HG02763 (cell line): ENCODE results near the gene RUFY4.
"Not testable (repeated sequence)": the region's sequence is repeated elsewhere in the genome, so short reads cannot be mapped to it uniquely, and the experiment has no call there.

Experiments used
- ATAC-seq: cut with Tn5 transposase; IDR thresholded peaks from one replicate; pipeline ENCODE4 v1.9.1; 2021; ENCODE audit warnings: mild to moderate bottlenecking, moderate library complexity; ENCODE audit not compliant: unreplicated experiment

RUFY4 gene

GRCh38 chr2:218081695-218082094, 12.6 kb downstream of the RUFY4 start:
- ATAC-seq, result no peak

GRCh38 chr2:218082586-218083351, 13.7 kb downstream of the RUFY4 start:
- ATAC-seq, result no peak

GRCh38 chr2:218083352-218083676, 14.3 kb downstream of the RUFY4 start:
- ATAC-seq, result no peak

GRCh38 chr2:218086478-218086877, 17.4 kb downstream of the RUFY4 start:
- no peak for ATAC-seq

- ATAC-seq, result no peak
Observed at GRCh38 chr2:218089259-218089658, 20.2 kb downstream of the RUFY4 start.

GRCh38 chr2:218091746-218092145, 22.7 kb downstream of the RUFY4 start:
- no peak for ATAC-seq

- ATAC-seq, result no peak
Observed at GRCh38 chr2:218093879-218094278, 24.8 kb downstream of the RUFY4 start.

- no peak for ATAC-seq
Observed at GRCh38 chr2:218095853-218096252, 26.8 kb downstream of the RUFY4 start.

GRCh38 chr2:218097975-218098374, 28.9 kb downstream of the RUFY4 start:
- ATAC-seq, result no peak

GRCh38 chr2:218108834-218109233, 39.8 kb downstream of the RUFY4 start:
- not testable (repeated sequence) for ATAC-seq

GRCh38 chr2:218121789-218122188, 52.7 kb downstream of the RUFY4 start:
- ATAC-seq, result not testable (repeated sequence)

- not testable (repeated sequence) for ATAC-seq
Observed at GRCh38 chr2:218122286-218122685, 53.2 kb downstream of the RUFY4 start.

- no peak for ATAC-seq
Observed at GRCh38 chr2:218123986-218124385, 54.9 kb downstream of the RUFY4 start.

GRCh38 chr2:218125095-218125494, 56.0 kb downstream of the RUFY4 start:
- ATAC-seq, result no peak

GRCh38 chr2:218125626-218126080, 56.6 kb downstream of the RUFY4 start, which contains the start of gene CXCR2:
TSS of gene CXCR2 (plus strand) at chr2:218126028. CDS start at chr2:218134802, 8,774 bp downstream.
- no peak for ATAC-seq

GRCh38 chr2:218127929-218128455, 58.9 kb downstream of the RUFY4 start:
- ATAC-seq, result no peak

GRCh38 chr2:218128781-218129457, 59.9 kb downstream of the RUFY4 start:
- no peak for ATAC-seq

GRCh38 chr2:218129458-218130135, 60.5 kb downstream of the RUFY4 start:
- no peak for ATAC-seq

GRCh38 chr2:218130377-218130776, 61.3 kb downstream of the RUFY4 start:
- ATAC-seq, result no peak

- ATAC-seq, result no peak
Observed at GRCh38 chr2:218130822-218131221, 61.8 kb downstream of the RUFY4 start.

- ATAC-seq, result no peak
Observed at GRCh38 chr2:218137514-218137913, 68.5 kb downstream of the RUFY4 start.
